OCI-LY1 (cell line): ENCODE data around the gene ZNF33A.

Experiments
- CTCF ChIP-seq: fragments of 200-600 bp; sonication (generic), shearing (Covaris generic); IDR thresholded peaks from 2 replicates; pipeline ENCODE4 v1.5.1; 2017; ENCODE audit warnings: mild to moderate bottlenecking, antibody characterized with exemption, low read length, moderate library complexity, mixed read lengths
- EZH2 ChIP-seq: fragments of 200-600 bp; sonication (generic), shearing (Covaris generic); IDR thresholded peaks from 2 replicates; pipeline ENCODE4 v1.8.0; 2017; ENCODE audit warnings: borderline replicate concordance, mixed run types, mild to moderate bottlenecking, antibody characterized with exemption, low read length, moderate library complexity, mixed read lengths

DNA sequence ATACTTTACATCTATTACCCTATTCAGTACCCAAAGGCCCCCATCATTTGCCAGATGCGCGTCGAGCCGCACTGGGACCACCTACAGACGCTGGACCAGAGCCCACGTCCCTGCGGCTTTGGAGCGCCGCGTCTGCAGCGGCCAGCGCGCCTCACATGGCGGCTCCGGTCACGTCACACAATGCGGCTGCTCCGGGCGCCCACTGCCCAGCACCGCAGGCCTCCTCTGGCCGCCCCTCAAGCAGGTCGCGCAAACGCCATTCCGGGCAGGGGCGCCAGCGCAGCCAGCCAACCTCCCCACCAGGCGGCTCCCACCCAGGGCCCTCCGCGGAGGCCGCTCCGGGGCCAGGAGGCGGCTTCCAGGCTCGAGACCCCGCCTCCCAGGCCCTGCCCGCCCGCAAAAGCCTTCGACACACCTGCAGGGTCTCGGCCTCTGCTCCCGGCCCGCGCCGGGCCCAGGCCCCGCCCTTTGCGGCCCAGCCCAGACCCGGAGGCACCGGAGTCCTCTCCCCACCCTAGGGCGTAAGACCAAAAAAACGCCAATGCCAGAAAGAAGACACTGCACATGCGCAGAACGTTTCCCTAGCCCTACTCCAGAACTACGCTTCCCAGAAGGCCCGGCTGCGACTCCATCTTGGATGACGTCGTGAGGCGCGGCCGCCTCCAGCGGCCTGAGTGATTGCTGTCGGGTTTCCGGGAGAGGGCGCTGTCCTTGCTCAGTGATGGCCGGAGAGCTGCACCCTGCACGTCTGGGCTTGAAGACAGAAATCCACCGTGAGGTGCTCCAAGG, 34.2 kb upstream of the ZNF33A start, which contains the start of gene ZNF25:
- TF ChIP-seq CTCF = peak; percentile 90
- TF ChIP-seq EZH2 = no peak
